ENCODE results near the gene CSRP1. TPM values are rescaled to one million over a fixed set of nuclear protein-coding genes. Genes with fewer than 3 reads are reported as not detected.

CSRP1 gene
- total RNA-seq, 1 experiment from 2014 or later = 14.3 TPM

DNA sequence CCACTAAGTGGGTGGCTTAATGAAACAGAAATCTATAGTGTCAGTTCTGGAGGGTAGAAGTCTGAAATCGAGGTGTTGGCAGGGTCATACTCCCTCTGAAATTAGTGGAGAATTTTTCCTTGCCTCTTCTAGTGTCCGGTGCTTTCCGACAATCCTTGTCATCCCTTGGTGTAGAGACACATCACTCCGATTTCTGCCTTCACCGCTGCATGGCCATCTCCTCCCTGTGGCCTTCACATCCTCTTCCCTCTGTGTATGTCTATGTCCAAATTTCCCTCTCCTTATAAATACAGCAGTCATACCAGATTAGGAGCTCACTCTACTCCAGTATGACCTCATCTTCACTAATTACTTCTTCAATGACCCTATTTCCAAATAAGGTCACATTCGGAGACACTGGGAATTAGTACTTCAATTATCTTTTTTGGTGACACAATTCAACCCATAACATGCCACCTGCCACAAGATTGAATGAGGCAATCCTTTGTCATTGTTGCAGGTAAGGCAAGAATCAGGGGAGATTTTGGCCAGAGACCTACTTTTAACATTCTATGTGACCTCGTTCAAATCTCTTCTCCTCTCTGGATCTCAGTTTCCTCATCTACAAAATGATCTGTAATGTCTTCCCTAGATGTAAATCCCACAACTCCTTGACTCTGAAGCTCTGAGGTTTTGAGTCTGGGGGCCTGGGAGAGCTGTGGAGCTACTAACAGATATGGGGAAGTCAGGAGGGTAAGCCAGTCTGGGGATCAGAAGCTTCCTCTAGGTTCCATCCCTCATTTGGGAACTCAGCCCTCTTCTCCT, 48.1 kb upstream of the CSRP1 start:
- H3K9me3 Mint-ChIP-seq = no peaks in the 10 kb centered on the region
- TF ChIP-seq, protein P1, sequence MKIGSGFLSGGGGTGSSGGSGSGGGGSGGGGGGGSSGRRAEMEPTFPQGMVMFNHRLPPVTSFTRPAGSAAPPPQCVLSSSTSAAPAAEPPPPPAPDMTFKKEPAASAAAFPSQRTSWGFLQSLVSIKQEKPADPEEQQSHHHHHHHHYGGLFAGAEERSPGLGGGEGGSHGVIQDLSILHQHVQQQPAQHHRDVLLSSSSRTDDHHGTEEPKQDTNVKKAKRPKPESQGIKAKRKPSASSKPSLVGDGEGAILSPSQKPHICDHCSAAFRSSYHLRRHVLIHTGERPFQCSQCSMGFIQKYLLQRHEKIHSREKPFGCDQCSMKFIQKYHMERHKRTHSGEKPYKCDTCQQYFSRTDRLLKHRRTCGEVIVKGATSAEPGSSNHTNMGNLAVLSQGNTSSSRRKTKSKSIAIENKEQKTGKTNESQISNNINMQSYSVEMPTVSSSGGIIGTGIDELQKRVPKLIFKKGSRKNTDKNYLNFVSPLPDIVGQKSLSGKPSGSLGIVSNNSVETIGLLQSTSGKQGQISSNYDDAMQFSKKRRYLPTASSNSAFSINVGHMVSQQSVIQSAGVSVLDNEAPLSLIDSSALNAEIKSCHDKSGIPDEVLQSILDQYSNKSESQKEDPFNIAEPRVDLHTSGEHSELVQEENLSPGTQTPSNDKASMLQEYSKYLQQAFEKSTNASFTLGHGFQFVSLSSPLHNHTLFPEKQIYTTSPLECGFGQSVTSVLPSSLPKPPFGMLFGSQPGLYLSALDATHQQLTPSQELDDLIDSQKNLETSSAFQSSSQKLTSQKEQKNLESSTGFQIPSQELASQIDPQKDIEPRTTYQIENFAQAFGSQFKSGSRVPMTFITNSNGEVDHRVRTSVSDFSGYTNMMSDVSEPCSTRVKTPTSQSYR (CRISPR knock-in tag; IDR thresholded peaks at IDR 0.05) = no peak
- H3K4me3 Mint-ChIP-seq = no peak overlapping the region
- ATAC-seq (no peak), DNase-seq (ENCODE audit: low spot score) (no peak)
- ChIA-PET POLR2A (no interaction called here), CTCF (interaction anchor here (0.6 to 3.6 kb wide), 4 partner anchors 8 to 740 kb away, joined by 3 to 14 read pairs (median 3); no protein-coding TSS in a partner anchor)
- no peaks in the 10 kb centered on the region for H3K36me3 Mint-ChIP-seq
- peaks cover 16% of the 10 kb centered on the region for H3K4me1 Mint-ChIP-seq
- 0 out of 2 replicates have a peak overlapping the region, but pooled peaks have one; percentile 10 for H3K27ac Mint-ChIP-seq
- H3K27me3 Mint-ChIP-seq (ENCODE audit: low read depth) = peaks cover 7% of the 10 kb centered on the region

DNA sequence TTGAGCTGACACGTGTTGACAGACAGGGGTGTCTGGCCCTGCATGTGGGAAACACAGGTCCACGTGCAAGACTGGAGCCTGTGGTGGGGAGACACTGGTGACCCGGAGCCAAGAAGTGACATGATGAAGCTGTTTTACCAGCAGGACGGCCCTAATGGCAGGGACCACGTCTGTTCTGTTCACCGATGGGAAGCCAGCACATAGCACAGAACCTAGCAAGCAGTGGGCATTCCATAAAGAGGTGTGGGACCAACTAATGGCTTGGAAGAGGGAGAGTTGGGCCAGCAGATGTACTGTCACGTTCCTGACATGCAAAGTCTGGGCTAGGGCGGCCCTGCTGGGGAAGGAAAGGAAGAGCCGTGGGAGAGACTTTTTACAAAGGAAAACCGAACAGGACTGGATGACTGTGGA, 47.3 kb upstream of the CSRP1 start:
- Mint-ChIP-seq H3K27ac (no peak overlapping the region), H3K27me3 (ENCODE audit: low read depth) (no peaks in the 10 kb centered on the region; the same call in 1 of the 2 replicates), H3K4me1 (peaks cover 9% of the 10 kb centered on the region), H3K4me3 (no peak overlapping the region), H3K9me3 (no peaks in the 10 kb centered on the region), H3K36me3 (no peaks in the 10 kb centered on the region)
- ATAC-seq (no peak), DNase-seq (ENCODE audit: low spot score) (no peak)
- POLR2A ChIA-PET = no interaction called here
- TF ChIP-seq CREB1 (CRISPR knock-in tag; IDR thresholded peaks at IDR 0.05) (no peak), ZNF671 (CRISPR knock-in tag; IDR thresholded peaks at IDR 0.05) (no peak), RORB (CRISPR knock-in tag; IDR thresholded peaks at IDR 0.05) (no peak), SMAD3 (CRISPR knock-in tag; IDR thresholded peaks at IDR 0.05; ENCODE audit: borderline replicate concordance) (no peak), OVOL2 (CRISPR knock-in tag; IDR thresholded peaks at IDR 0.05; ENCODE audit: borderline replicate concordance) (no peak)
- TF ChIP-seq, protein P2, sequence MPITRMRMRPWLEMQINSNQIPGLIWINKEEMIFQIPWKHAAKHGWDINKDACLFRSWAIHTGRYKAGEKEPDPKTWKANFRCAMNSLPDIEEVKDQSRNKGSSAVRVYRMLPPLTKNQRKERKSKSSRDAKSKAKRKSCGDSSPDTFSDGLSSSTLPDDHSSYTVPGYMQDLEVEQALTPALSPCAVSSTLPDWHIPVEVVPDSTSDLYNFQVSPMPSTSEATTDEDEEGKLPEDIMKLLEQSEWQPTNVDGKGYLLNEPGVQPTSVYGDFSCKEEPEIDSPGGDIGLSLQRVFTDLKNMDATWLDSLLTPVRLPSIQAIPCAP (CRISPR knock-in tag; IDR thresholded peaks at IDR 0.05) = no peak
- TF ChIP-seq, protein P3, sequence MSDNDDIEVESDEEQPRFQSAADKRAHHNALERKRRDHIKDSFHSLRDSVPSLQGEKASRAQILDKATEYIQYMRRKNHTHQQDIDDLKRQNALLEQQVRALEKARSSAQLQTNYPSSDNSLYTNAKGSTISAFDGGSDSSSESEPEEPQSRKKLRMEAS (CRISPR knock-in tag; IDR thresholded peaks at IDR 0.05) = no peak
- CTCF ChIA-PET = interaction anchor here (1.0 to 1.4 kb wide), 2 partner anchors 42 to 156 kb away, joined by 3 to 5 read pairs; no protein-coding TSS in a partner anchor

DNA sequence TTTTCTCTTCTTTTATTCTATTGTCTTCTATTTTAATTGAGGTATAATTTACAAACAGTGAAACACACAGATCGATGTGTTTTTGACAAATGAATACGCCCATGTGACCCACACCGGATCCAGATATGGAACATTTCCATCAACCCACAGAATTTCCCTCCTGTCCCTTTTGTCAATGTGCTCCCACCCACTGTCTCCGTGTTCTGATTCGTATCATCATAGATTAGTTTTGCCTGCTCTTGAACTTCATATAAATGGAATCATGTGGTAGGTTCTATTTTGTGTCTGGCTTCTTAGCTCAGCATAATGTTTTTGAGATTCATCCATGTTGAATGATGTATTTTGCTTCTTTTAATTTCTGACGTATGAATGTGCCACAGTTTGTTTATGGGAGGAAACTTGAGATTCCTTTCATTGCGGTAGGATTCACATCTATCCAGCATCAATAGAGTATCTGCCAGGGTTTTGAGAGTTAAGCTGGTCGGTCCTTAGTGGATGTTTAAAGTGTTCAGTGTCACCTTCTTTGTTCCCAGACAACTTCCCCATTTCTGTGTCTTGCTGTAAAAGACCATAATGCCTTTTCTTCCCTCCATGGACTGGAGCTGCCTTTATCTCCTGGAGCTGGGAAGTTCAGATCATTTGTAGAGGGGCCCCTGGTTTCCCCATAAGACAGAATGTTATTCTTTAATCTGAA, 46.7 kb upstream of the CSRP1 start:
- H3K36me3 Mint-ChIP-seq = no peaks in the 10 kb centered on the region
- ChIA-PET POLR2A (no interaction called here), CTCF (interaction anchor here (1.0 to 1.4 kb wide), 2 partner anchors 41 to 156 kb away, joined by 3 to 5 read pairs; no protein-coding TSS in a partner anchor)
- H3K4me1 Mint-ChIP-seq = peaks cover 9% of the 10 kb centered on the region
- no peak overlapping the region for H3K4me3 Mint-ChIP-seq
- no peaks in the 10 kb centered on the region for H3K9me3 Mint-ChIP-seq
- no peaks in the 10 kb centered on the region; the same call in 1 of the 2 replicates for H3K27me3 Mint-ChIP-seq (ENCODE audit: low read depth)
- H3K27ac Mint-ChIP-seq = no peak overlapping the region
- DNase-seq (ENCODE audit: low spot score) (no peak), ATAC-seq (no peak)
- no peak for TF ChIP-seq ESRRA (CRISPR knock-in tag; IDR thresholded peaks at IDR 0.05; ENCODE audit: borderline replicate concordance)
- TF ChIP-seq NR1H2 (CRISPR knock-in tag; IDR thresholded peaks at IDR 0.05) = no peak
- TF ChIP-seq FOXP1 (CRISPR knock-in tag; IDR thresholded peaks at IDR 0.05; ENCODE audit: borderline replicate concordance) = no peak
- TF ChIP-seq, protein P3 (CRISPR knock-in tag; IDR thresholded peaks at IDR 0.05) = no peak
- TF ChIP-seq NFATC4 (CRISPR knock-in tag; IDR thresholded peaks at IDR 0.05) = no peak
- TF ChIP-seq ELF4 (CRISPR knock-in tag; IDR thresholded peaks at IDR 0.05; ENCODE audit: low read depth) = no peak
- TF ChIP-seq ZNF396 (CRISPR knock-in tag; IDR thresholded peaks at IDR 0.05; ENCODE audit: borderline replicate concordance) = no peak
- TF ChIP-seq ZNF232 (CRISPR knock-in tag; IDR thresholded peaks at IDR 0.05) = no peak
- TF ChIP-seq TEAD1 (CRISPR knock-in tag; IDR thresholded peaks at IDR 0.05) = no peak
- TF ChIP-seq, protein P2 (CRISPR knock-in tag; IDR thresholded peaks at IDR 0.05) = no peak
